Endothelial cell of umbilical vein (primary cell): Measurements from ENCODE around the gene TAP2. TPM values are rescaled to one million over a fixed set of nuclear protein-coding genes. Genes with fewer than 3 reads are reported as not detected.
A peak's percentile ranks its signal among the peaks of the same experiment; 100 is the strongest.

Experiments
- Bru-seq: library from RNA; stranded (reverse); fragments of 400-500 nt; gene quantifications from one replicate; lab custom pipeline; 2021; lab: Mats Ljungman, UMichigan
- BruChase-seq, 2 experiments: library from RNA; stranded (reverse); fragments of 400-500 nt; gene quantifications; one replicate each; lab custom pipeline; 2021; lab: Mats Ljungman, UMichigan
- BruUV-seq: library from RNA; stranded (reverse); fragments of 400-500 nt; replicated peaks from 2 replicates; lab custom pipeline; 2021; lab: Mats Ljungman, UMichigan
- CTCF ChIA-PET: fragments of 300-600, 350-600 bp; sonication (Branson Sonifier 250); formaldehyde crosslinking; loops from one replicate; lab custom pipeline; 2021; ENCODE audit warnings: antibody characterized with exemption, inconsistent platforms; lab: Charles Lee
- POLR2A ChIA-PET: fragments of 300-600, 350-600 bp; sonication (Branson Sonifier 250); formaldehyde crosslinking; loops from one replicate; lab custom pipeline; 2021; ENCODE audit warnings: antibody characterized with exemption, inconsistent platforms; lab: Charles Lee
- DNase-seq: peaks from one replicate; pipeline ENCODE4 v3.0.0-alpha.2; 2011; ENCODE audit warnings: low read depth, low spot score
- FAIRE-seq: peaks from 2 replicates; lab custom pipeline; 2011; peaks lifted over from hg19 to GRCh38; lab: Jason Lieb, UNC
- H2AFZ ChIP-seq: 2 replicates; pipeline ENCODE4 v1.6.0; 2012; ENCODE audit warnings: low read depth, low read length, control low read depth, inconsistent platforms
- H3K27ac ChIP-seq: 2 replicates; pipeline ENCODE4 v1.5.1; 2011; ENCODE audit warnings: low read depth, mild to moderate bottlenecking, control low read depth, low read length, moderate library complexity; ENCODE audit not compliant: insufficient read depth
- H3K27me3 ChIP-seq, 2 experiments: 2 replicates each; pipeline versions ENCODE4 v1.6.0 to v1.6.1; 2011; ENCODE audit warnings: low read length in 2 of 2, mixed read lengths in 1 of 2; ENCODE audit not compliant: control insufficient read depth in 2 of 2, insufficient read depth in 2 of 2
- H3K36me3 ChIP-seq, 2 experiments: 2 replicates in 1 of 2; 3 replicates in 1 of 2; pipeline ENCODE4 v1.5.1; 2011; ENCODE audit warnings: low read length in 2 of 2, mild to moderate bottlenecking in 1 of 2, moderate library complexity in 1 of 2; ENCODE audit not compliant: control insufficient read depth in 2 of 2, insufficient read depth in 2 of 2; ENCODE audit errors: extremely low read depth in 1 of 2
- H3K4me1 ChIP-seq: 3 replicates; pipeline ENCODE4 v1.5.1; 2011; ENCODE audit warnings: mild to moderate bottlenecking, low read length; ENCODE audit not compliant: control insufficient read depth, insufficient read depth; ENCODE audit errors: extremely low read depth
- H3K4me2 ChIP-seq: 2 replicates; pipeline ENCODE4 v1.6.1; 2011; ENCODE audit warnings: low read length, control low read depth, mixed read lengths; ENCODE audit not compliant: insufficient read depth
- H3K4me3 ChIP-seq, 3 experiments: fragments of 200-600 bp in 1 of 3; sonication (generic), shearing (Covaris generic) in 1 of 3; replicated peaks in 1 of 3; 2 replicates each; pipeline ENCODE4 v1.5.1; 2011 to 2016; ENCODE audit warnings: control low read depth in 3 of 3, low read length in 3 of 3, mild to moderate bottlenecking in 2 of 3, inconsistent platforms in 1 of 3, low read depth in 1 of 3, moderate library complexity in 1 of 3; ENCODE audit not compliant: insufficient read depth in 1 of 3
- H3K79me2 ChIP-seq: 2 replicates; pipeline ENCODE4 v1.6.0; 2012; ENCODE audit warnings: low read length, inconsistent platforms; ENCODE audit not compliant: control insufficient read depth, insufficient read depth
- H3K9ac ChIP-seq: replicated peaks from 2 replicates; pipeline ENCODE3; 2011; ENCODE audit warnings: low read length, control low read depth; ENCODE audit not compliant: insufficient read depth; ENCODE audit errors: extremely low read depth
- H3K9me1 ChIP-seq: replicated peaks from 3 replicates; pipeline ENCODE4 v1.6.0; 2011; ENCODE audit warnings: mild to moderate bottlenecking, low read length; ENCODE audit not compliant: control insufficient read depth, insufficient read depth; ENCODE audit errors: extremely low read depth
- H3K9me3 ChIP-seq: replicated peaks from 2 replicates; pipeline ENCODE4 v1.5.1; 2012; ENCODE audit warnings: low read length, inconsistent platforms; ENCODE audit not compliant: control insufficient read depth, insufficient read depth
- H4K20me1 ChIP-seq: replicated peaks from 2 replicates; pipeline ENCODE3; 2011; ENCODE audit warnings: mild to moderate bottlenecking, low read length; ENCODE audit not compliant: control insufficient read depth, insufficient read depth; ENCODE audit errors: extremely low read depth
- EZH2 ChIP-seq: IDR thresholded peaks from 2 replicates; pipeline ENCODE4 v1.6.1; 2012; ENCODE audit warnings: borderline replicate concordance, low read depth, mild to moderate bottlenecking, moderate library complexity, low read length, inconsistent platforms; ENCODE audit not compliant: severe bottlenecking
- FOS ChIP-seq: IDR thresholded peaks from 2 replicates; pipeline ENCODE4 v1.6.1; 2011; ENCODE audit warnings: mild to moderate bottlenecking, low read length, moderate library complexity, borderline replicate concordance; ENCODE audit not compliant: insufficient read depth
- GATA2 ChIP-seq: IDR thresholded peaks from 2 replicates; pipeline ENCODE4 v1.7.0; 2011; ENCODE audit warnings: low read depth, mild to moderate bottlenecking, moderate library complexity, mixed read lengths, low read length; ENCODE audit not compliant: insufficient read length, insufficient read depth
- JUN ChIP-seq: IDR thresholded peaks from 2 replicates; pipeline ENCODE4 v1.6.1; 2011; ENCODE audit warnings: borderline replicate concordance, low read depth; ENCODE audit not compliant: insufficient read length, insufficient read depth
- MYC ChIP-seq: IDR thresholded peaks from one replicate; pipeline ENCODE4 v1.6.1; 2011; ENCODE audit warnings: mild to moderate bottlenecking, low read depth, low read length
- POLR2A ChIP-seq: IDR thresholded peaks from 2 replicates; pipeline ENCODE4 v1.6.1; 2012; ENCODE audit warnings: low read depth, mild to moderate bottlenecking, control low read depth, low read length
- POLR2AphosphoS5 ChIP-seq: IDR thresholded peaks from 2 replicates; pipeline ENCODE4 v1.6.1; 2012; ENCODE audit warnings: low read depth, mild to moderate bottlenecking, control low read depth, low read length, moderate library complexity; ENCODE audit not compliant: insufficient read depth
- dilution Hi-C: fragments of 300-500 bp; cut with MboI; formaldehyde crosslinking; loops from one replicate; pipeline ENCODE4 v1.15.0; 2019; ENCODE audit warnings: low sequenced_read_pairs; ENCODE audit not compliant: extremely low pct_ligation_motif_present
- intact Hi-C: fragments of 100-400 bp; cut with micrococcal nuclease; formaldehyde crosslinking; loops from one replicate; pipeline ENCODE4 v1.10.0; 2022
- long read RNA-seq: library from polyadenylated mRNA; stranded (forward); transcript quantifications from one replicate; pipeline ENCODE4 v2.0.0, GENCODE V29; 2021
- polyA minus RNA-seq, 3 experiments: library from RNA; depleted of rRNA, polyadenylated mRNA; stranded (reverse); fragments of >200 nt; gene quantifications; 1 replicate in 1 of 3; 2 replicates in 2 of 3; pipeline ENCODE4 v1.2.3, GENCODE V29; 2011
- polyA plus RNA-seq, 4 experiments: library from polyadenylated mRNA; depleted of rRNA in 3 of 4; stranded (reverse) in 3 of 4; unstranded in 1 of 4; fragments of >200 nt; gene quantifications; 2 replicates each; pipeline versions ENCODE4 v1.2.1 to v1.2.3, GENCODE V29; 2011 to 2012; ENCODE audit warnings: missing spikeins in 1 of 4
- total RNA-seq: library from RNA; stranded (reverse); gene quantifications from 2 replicates; pipeline ENCODE4 v1.2.3, GENCODE V29; 2021
- TF ChIP-seq, protein P1 (sequence below), 2 donors: IDR thresholded peaks; 1 replicate in 1 of 2; 2 replicates in 1 of 2; pipeline ENCODE4 v1.5.1; 2011; ENCODE audit warnings: low read length in 2 of 2, mild to moderate bottlenecking in 2 of 2, moderate library complexity in 2 of 2, control low read depth in 1 of 2, inconsistent platforms in 1 of 2, low read depth in 1 of 2; ENCODE audit not compliant: insufficient read depth in 1 of 2; ENCODE audit errors: extremely low read depth in 1 of 2
- TF ChIP-seq, protein P2 (sequence below): IDR thresholded peaks from 2 replicates; pipeline ENCODE4 v1.6.1; 2011; ENCODE audit not compliant: insufficient read depth, insufficient read length

TAP2 gene
- total RNA-seq (49.7 and 57.8 TPM in 2 replicates), polyA plus RNA-seq (14.1 and 18.4 TPM in 2 replicates), polyA minus RNA-seq (40.5 and 59.8 TPM in 2 replicates), Bru-seq, nascent RNA (percentile 71 among the genes with signal in this experiment), BruChase-seq, experiment 1, labeled RNA remaining after a 6-hour chase (percentile 93 among the genes with signal in this experiment), BruChase-seq, experiment 2, labeled RNA remaining after a 2-hour chase (percentile 75 among the genes with signal in this experiment)
- polyA plus RNA-seq (2011; cell fraction: cytosol; rRNA removed) = 14.8 and 16.1 TPM in 2 replicates
- 36.5 and 42.1 TPM in 2 replicates for polyA plus RNA-seq (2011; cell fraction: nucleus; rRNA removed)
- polyA plus RNA-seq (2012) = 25.4 and 27.9 TPM in 2 replicates
- polyA minus RNA-seq (2011; cell fraction: cytosol; rRNA and poly(A)+ RNA removed) = 30.3 TPM
- polyA minus RNA-seq (2011; cell fraction: nucleus; rRNA and poly(A)+ RNA removed) = 18.7 and 22.6 TPM in 2 replicates
- long read RNA-seq, full-length matches to known transcripts = 2 of 8 reads
- long read RNA-seq, partial matches to known transcripts = 2 of 8 reads
- long read RNA-seq, other reads (novel, unspliced or antisense) = 4 of 8 reads

DNA sequence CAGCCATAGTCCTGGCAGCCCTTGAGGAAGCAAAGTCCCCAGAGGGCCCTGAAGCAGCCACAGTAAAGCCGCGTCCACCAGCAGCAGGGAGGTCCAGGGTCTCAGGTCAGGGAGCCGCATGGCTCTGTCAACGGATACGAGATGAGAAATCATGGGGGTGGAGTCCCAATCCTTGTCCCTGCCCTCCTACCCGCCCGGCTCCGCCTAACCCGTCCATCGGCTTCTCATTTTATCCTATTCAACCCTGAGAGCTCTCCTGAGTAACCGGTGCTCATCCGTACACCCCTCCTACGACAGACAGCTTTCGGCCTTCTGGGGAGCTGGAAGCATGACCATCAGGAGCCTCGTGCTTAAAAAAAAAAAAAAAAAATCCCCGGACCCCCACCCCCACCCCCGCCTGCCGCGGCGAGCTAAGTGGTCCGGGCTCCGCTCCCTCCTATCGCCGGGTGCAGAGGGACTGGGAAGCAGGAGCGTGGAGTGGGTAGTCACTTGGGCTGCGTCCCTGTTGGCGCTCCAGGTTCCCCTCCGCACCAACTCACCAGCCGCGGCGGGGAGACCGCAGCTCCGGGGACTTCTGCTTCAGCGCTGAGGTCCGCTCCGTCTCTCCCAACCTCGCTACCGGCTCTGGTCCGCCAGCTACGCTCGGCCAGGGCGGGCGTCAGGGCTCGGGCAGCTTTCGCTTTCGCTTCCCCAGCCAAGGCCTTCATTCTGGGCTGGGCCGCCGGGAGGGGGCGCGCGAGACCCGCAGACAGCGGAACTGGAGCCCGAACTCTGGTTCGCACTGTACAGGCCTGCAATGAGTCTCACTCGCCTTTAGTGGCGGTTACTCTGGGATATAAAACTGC, at the start of gene TAP2:
TSS of gene TAP2 (minus strand) at position 626 of the 845 bp plus-strand sequence. CDS start at position 120, 506 bp downstream.
- no peaks in the 10 kb centered on the region for H3K9me3 ChIP-seq
- H3K4me2 ChIP-seq = peak within 1 kb of the TSS; percentile 83
- ChIA-PET POLR2A (interaction anchor here (0.5 to 1.9 kb wide), 6 partner anchors 15 to 135 kb away, joined by 3 to 16 read pairs (median 8); partner anchors contain the start of genes BRD2, PSMB9 and TAP1), CTCF (interaction anchor here (0.6 to 11.0 kb wide), 49 partner anchors 11 to 940 kb away, joined by 3 to 397 read pairs (median 5); partner anchors contain the start of genes FKBPL, HLA-DMA, PSMB9 and TAP1)
- peaks cover 0 to 3% of the 10 kb centered on the region in 2 experiments for H3K36me3 ChIP-seq
- peak; percentile 94 for DNase-seq
- no peaks in the 10 kb centered on the region for H3K9me1 ChIP-seq
- peak within 1 kb of the TSS; percentile 54 for H3K27ac ChIP-seq
- peak within 1 kb of the TSS; percentile 82 for H2AFZ ChIP-seq
- no peaks in the 10 kb centered on the region for H3K27me3 ChIP-seq
- intact Hi-C loops = loop anchor here (1.0 to 2.0 kb wide), 3 partner anchors 16 to 146 kb away; partner anchors contain the start of gene PSMB9
- H3K4me1 ChIP-seq = peaks cover 9% of the 10 kb centered on the region
- dilution Hi-C loops = no loop called here
- H3K79me2 ChIP-seq = peaks cover 9% of the 10 kb centered on the region
- H4K20me1 ChIP-seq = no peaks in the 10 kb centered on the region
- H3K4me3 ChIP-seq = peak within 1 kb of the TSS; percentile 30 to 89 (median 70)
- TF ChIP-seq EZH2 (no peak), MYC (peak; percentile 5), JUN (no peak), POLR2AphosphoS5 (peak; percentile 35), FOS (no peak), GATA2 (no peak), POLR2A (peak; percentile 64)
- TF ChIP-seq, protein P1, sequence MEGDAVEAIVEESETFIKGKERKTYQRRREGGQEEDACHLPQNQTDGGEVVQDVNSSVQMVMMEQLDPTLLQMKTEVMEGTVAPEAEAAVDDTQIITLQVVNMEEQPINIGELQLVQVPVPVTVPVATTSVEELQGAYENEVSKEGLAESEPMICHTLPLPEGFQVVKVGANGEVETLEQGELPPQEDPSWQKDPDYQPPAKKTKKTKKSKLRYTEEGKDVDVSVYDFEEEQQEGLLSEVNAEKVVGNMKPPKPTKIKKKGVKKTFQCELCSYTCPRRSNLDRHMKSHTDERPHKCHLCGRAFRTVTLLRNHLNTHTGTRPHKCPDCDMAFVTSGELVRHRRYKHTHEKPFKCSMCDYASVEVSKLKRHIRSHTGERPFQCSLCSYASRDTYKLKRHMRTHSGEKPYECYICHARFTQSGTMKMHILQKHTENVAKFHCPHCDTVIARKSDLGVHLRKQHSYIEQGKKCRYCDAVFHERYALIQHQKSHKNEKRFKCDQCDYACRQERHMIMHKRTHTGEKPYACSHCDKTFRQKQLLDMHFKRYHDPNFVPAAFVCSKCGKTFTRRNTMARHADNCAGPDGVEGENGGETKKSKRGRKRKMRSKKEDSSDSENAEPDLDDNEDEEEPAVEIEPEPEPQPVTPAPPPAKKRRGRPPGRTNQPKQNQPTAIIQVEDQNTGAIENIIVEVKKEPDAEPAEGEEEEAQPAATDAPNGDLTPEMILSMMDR (IDR thresholded peaks at IDR 0.05; ENCODE audit: extremely low read depth in 1 of 2, insufficient read depth in 1 of 2, low read depth in 1 of 2, low read length in 2 of 2) = peak; percentile 92 to 99
- TF ChIP-seq, protein P2, sequence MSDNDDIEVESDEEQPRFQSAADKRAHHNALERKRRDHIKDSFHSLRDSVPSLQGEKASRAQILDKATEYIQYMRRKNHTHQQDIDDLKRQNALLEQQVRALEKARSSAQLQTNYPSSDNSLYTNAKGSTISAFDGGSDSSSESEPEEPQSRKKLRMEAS = no peak
- TSS peak; percentile 24 for BruUV-seq
- FAIRE-seq = peak; percentile 90
- H3K9ac ChIP-seq = peak within 1 kb of the TSS; percentile 73
